A549 (cell line): Measurements from ENCODE around the gene RBM47.

Experiments used
- CHD2 ChIP-seq: fragments of 150-350 bp; IDR thresholded peaks from 2 replicates; pipeline ENCODE4 v1.6.1; 2014; ENCODE audit warnings: low read length; ENCODE audit not compliant: partially characterized antibody
- MAFK ChIP-seq: fragments of 450-650 bp; IDR thresholded peaks from 2 replicates; pipeline ENCODE4 v1.6.1; 2014; ENCODE audit not compliant: partially characterized antibody
- MAZ ChIP-seq: fragments of 150-350 bp; IDR thresholded peaks from 2 replicates; pipeline ENCODE4 v1.6.1; 2014; ENCODE audit warnings: antibody characterized with exemption, low read depth, low read length, borderline replicate concordance
- POLR2A ChIP-seq: IDR thresholded peaks from 2 replicates; pipeline ENCODE4 v1.6.1; 2012; ENCODE audit warnings: mild to moderate bottlenecking, low read length
- SREBF2 ChIP-seq: fragments of 450-650 bp; IDR thresholded peaks from 2 replicates; pipeline ENCODE4 v1.6.1; 2014; ENCODE audit warnings: mild to moderate bottlenecking, moderate library complexity
- TF ChIP-seq, protein P1 (sequence below): fragments of >200 bp; sonication (Bioruptor Twin); formaldehyde crosslinking; IDR thresholded peaks from 3 replicates; pipeline ENCODE4 v1.5.1; 2016

DNA sequence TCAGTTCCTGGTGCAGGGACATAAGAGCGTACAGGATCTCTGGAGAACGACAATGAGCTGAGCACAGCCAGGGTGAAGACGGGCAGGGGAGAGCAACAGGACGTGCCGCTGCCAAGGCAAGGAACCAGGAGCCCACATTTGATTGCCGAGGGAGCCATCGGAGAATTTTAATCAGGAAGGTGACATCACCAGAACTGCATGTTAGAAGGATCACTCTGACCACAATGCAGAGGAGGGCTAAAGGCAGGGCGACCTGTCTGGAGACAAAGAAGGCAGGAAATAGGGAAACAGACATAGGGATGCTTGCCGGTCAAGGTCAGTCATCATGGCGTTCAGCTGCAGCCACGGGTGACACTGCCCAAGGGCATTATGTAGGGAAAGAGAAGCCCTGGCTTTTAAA is 81.4 kb downstream of the RBM47 start:
- TF ChIP-seq CHD2 (no peak), MAFK (no peak), POLR2A (no peak), MAZ (no peak), SREBF2 (no peak)
- TF ChIP-seq, protein P1, sequence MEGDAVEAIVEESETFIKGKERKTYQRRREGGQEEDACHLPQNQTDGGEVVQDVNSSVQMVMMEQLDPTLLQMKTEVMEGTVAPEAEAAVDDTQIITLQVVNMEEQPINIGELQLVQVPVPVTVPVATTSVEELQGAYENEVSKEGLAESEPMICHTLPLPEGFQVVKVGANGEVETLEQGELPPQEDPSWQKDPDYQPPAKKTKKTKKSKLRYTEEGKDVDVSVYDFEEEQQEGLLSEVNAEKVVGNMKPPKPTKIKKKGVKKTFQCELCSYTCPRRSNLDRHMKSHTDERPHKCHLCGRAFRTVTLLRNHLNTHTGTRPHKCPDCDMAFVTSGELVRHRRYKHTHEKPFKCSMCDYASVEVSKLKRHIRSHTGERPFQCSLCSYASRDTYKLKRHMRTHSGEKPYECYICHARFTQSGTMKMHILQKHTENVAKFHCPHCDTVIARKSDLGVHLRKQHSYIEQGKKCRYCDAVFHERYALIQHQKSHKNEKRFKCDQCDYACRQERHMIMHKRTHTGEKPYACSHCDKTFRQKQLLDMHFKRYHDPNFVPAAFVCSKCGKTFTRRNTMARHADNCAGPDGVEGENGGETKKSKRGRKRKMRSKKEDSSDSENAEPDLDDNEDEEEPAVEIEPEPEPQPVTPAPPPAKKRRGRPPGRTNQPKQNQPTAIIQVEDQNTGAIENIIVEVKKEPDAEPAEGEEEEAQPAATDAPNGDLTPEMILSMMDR: no peak
